AG04449 (cell line): ENCODE measurements around the gene COX6B2.
A peak's percentile ranks its signal among the peaks of the same experiment; 100 is the strongest.

Experiments used
- CTCF ChIA-PET: fragments of 350-600 bp; formaldehyde crosslinking; extraction: SDS; loops from one replicate; lab custom pipeline; 2021; ENCODE audit warnings: antibody characterized with exemption; lab: Yijun Ruan, JAX
- POLR2A ChIA-PET: fragments of 400-600, 350-600 bp; formaldehyde crosslinking; extraction: SDS; loops from one replicate; lab custom pipeline; 2020; ENCODE audit warnings: antibody characterized with exemption, inconsistent platforms; lab: Yijun Ruan, JAX
- DNase-seq: peaks from one replicate; pipeline ENCODE4 v3.0.0-alpha.2; 2010; ENCODE audit warnings: low read depth, low spot score
- H3K4me3 ChIP-seq: 2 replicates; pipeline ENCODE4 v1.5.1; 2011; ENCODE audit warnings: low read depth, mild to moderate bottlenecking, control low read depth, low read length
- TF ChIP-seq, protein P1 (sequence below): IDR thresholded peaks from one replicate; pipeline ENCODE4 v1.5.1; 2011; ENCODE audit warnings: mild to moderate bottlenecking, moderate library complexity, low read length, control low read depth, inconsistent platforms; ENCODE audit not compliant: insufficient read depth; ENCODE audit errors: missing control alignments

The COX6B2 gene

GRCh38 chr19:55319785-55320184 lies 34.7 kb downstream of the COX6B2 start:
- POLR2A ChIA-PET = no interaction called here

DNA sequence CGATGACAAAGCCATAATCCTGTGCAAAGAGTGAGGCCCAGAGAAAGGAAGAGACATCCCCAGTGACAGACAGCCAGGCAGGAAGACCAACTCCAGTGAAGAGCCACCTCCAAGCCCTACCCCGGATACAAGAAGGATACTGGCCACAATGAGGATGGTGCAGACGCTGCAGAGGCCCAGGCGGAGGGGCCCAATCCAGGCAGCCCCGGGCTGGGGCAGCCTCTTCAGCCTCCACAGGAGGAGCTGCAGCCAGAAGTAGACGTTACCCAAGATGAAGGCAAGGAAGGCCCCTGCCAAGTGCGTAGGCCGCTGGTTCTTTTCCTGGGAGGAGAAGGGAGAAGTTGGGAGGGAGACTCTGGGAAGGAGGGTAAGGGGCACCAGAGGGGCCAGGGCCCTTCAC lies 37.9 kb downstream of the COX6B2 start:
- no peak for DNase-seq
- no peak overlapping the region for H3K4me3 ChIP-seq
- POLR2A ChIA-PET = no interaction called here
- CTCF ChIA-PET = interaction anchor here (0.8 to 14.1 kb wide), 4 partner anchors 10 to 66 kb away, joined by 3 to 135 read pairs (median 7); no protein-coding TSS in a partner anchor
- TF ChIP-seq, protein P1, sequence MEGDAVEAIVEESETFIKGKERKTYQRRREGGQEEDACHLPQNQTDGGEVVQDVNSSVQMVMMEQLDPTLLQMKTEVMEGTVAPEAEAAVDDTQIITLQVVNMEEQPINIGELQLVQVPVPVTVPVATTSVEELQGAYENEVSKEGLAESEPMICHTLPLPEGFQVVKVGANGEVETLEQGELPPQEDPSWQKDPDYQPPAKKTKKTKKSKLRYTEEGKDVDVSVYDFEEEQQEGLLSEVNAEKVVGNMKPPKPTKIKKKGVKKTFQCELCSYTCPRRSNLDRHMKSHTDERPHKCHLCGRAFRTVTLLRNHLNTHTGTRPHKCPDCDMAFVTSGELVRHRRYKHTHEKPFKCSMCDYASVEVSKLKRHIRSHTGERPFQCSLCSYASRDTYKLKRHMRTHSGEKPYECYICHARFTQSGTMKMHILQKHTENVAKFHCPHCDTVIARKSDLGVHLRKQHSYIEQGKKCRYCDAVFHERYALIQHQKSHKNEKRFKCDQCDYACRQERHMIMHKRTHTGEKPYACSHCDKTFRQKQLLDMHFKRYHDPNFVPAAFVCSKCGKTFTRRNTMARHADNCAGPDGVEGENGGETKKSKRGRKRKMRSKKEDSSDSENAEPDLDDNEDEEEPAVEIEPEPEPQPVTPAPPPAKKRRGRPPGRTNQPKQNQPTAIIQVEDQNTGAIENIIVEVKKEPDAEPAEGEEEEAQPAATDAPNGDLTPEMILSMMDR = no peak

More at GRCh38 chr19:55319785-55320184, 34.7 kb downstream of the COX6B2 start:
- TF ChIP-seq, protein P1 = no peak
- no peak for DNase-seq
- peak overlapping the region; percentile 33 for H3K4me3 ChIP-seq
- CTCF ChIA-PET = interaction anchor here (1.5 to 14.1 kb wide), 4 partner anchors 16 to 148 kb away, joined by 3 to 135 read pairs (median 4); no protein-coding TSS in a partner anchor

DNA sequence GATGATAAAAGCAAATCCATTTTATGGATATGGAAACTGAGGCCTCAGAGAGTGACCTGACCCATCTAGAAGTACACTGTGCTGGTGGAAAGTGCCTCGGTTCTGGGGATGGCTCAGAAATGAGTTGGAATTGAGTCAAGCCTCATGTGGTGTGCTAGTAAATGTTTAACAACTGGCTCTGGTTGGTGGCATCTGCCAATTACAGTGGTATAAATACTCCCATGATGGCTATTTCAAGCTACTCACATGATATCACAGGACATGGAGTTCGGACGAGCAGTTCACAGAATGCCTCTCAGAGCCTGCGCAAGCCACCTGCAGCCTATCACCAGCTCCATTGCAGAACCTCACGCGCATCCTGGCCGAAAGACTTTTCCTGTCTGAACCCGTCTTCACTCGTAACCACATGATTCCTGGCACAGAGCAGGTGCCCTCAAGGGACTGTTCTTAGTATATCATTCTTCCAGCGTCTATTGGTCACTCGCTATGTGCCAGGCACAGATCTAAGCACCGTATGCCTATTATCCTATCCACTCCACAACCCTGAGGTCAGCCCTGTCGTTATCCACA lies 38.5 kb downstream of the COX6B2 start:
- DNase-seq = no peak
- CTCF ChIA-PET = interaction anchor here (1.2 to 14.1 kb wide), 2 partner anchors 13 to 67 kb away, joined by 3 to 135 read pairs; no protein-coding TSS in a partner anchor
- POLR2A ChIA-PET = no interaction called here
- H3K4me3 ChIP-seq = no peak overlapping the region
- TF ChIP-seq, protein P1 = no peak

DNA sequence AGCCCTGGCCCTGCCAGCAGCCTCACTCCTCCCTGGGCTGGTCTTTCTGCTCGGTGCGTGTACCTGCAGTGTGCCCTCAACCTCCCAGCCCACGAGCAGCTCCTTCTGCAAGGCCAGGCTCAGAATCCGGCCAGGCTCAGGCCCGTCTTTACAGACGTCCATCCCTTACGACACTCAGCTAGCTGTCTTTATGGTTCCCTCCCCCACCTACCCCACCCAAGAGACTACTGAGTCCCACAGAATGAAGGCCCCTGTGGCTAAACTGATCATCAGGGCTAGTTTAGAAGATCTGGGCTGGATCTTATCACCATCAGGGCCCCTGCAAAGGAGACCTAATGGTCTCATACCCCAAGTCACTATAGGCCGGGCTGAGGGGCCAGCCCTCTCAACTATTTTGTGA lies 40.1 kb downstream of the COX6B2 start:
- H3K4me3 ChIP-seq = no peak overlapping the region
- ChIA-PET CTCF (interaction anchor here (1.3 to 14.1 kb wide), 3 partner anchors 10 to 25 kb away, joined by 3 to 135 read pairs (median 7); partner anchors contain the start of gene KMT5C), POLR2A (no interaction called here)
- TF ChIP-seq, protein P1 = no peak
- DNase-seq = no peak

GRCh38 chr19:55312621-55313512 lies 41.7 kb downstream of the COX6B2 start:
- ChIA-PET CTCF (interaction anchor here (1.2 to 14.1 kb wide), 3 partner anchors 9 to 26 kb away, joined by 5 to 135 read pairs (median 7); partner anchors contain the start of gene KMT5C), POLR2A (no interaction called here)
- no peak overlapping the region for H3K4me3 ChIP-seq
- TF ChIP-seq, protein P1 = no peak
- no peak for DNase-seq
